Ovary (tissue), 9 donors: ENCODE results near the gene SFI1. TPM values are rescaled to one million over a fixed set of nuclear protein-coding genes. Genes with fewer than 3 reads are reported as not detected.

ENCODE experiments used
- DNase-seq, 5 donors: peaks; one replicate each; pipeline ENCODE4 v3.0.0-alpha.2; 2019 to 2020
- H3K27ac ChIP-seq, 2 donors: fragments of 200-600 bp; one replicate each; pipeline versions ENCODE4 v1.5.1 to v1.8.0; 2019 to 2022
- H3K27me3 ChIP-seq: fragments of 200-600 bp; one replicate; pipeline ENCODE4 v1.8.0; 2022
- H3K36me3 ChIP-seq: fragments of 200-600 bp; sonication (generic); one replicate; pipeline ENCODE4 v1.5.1; 2019
- H3K4me1 ChIP-seq: one replicate; pipeline ENCODE4 v1.8.1; 2013; ENCODE audit warnings: mild to moderate bottlenecking, moderate library complexity; ENCODE audit not compliant: insufficient read depth
- H3K4me3 ChIP-seq: fragments of 200-600 bp; sonication (generic); one replicate; pipeline ENCODE4 v1.5.1; 2017
- H3K9me3 ChIP-seq, 2 donors: fragments of 200-600 bp in 1 of 2; sonication (generic) in 1 of 2; one replicate each; pipeline versions ENCODE4 v1.5.1 to v1.8.1; 2013 to 2019; ENCODE audit warnings: mild to moderate bottlenecking in 1 of 2, moderate library complexity in 1 of 2
- CTCF ChIP-seq, 3 donors: fragments of 450-650 bp in 2 of 3; fragments of 200-600 bp in 1 of 3; IDR thresholded peaks; one replicate each; pipeline versions ENCODE4 v1.5.1 to v1.8.0; 2016 to 2022; ENCODE audit warnings: antibody characterized with exemption in 3 of 3, mild to moderate bottlenecking in 1 of 3
- EP300 ChIP-seq: sonication (generic); formaldehyde crosslinking; IDR thresholded peaks from one replicate; pipeline ENCODE4 v1.6.1; 2017; ENCODE audit warnings: antibody characterized with exemption
- POLR2A ChIP-seq: fragments of 450-650 bp; IDR thresholded peaks from one replicate; pipeline ENCODE4 v1.6.1; 2017; ENCODE audit warnings: antibody characterized with exemption, mild to moderate bottlenecking, moderate library complexity
- WGBS, 3 donors: extraction: QIAGEN DNeasy Blood & Tissue Kit in 1 of 3; methylation state at CpG; one replicate each; pipeline versions ENCODE4 v1.1.5 to v1.1.7; 2013 to 2017; 5-methylcytosine and 5-hydroxymethylcytosine counted together
- intact Hi-C, 4 donors: fragments of 100-400 bp; cut with DNase I; formaldehyde crosslinking; loops; one replicate each; pipeline versions ENCODE4 v1.11.0 to v1.15.1; 2022 to 2023
- polyA plus RNA-seq, 2 donors: library from polyadenylated mRNA; stranded (reverse); fragments of 200-250 nt in 1 of 2; fragments of 350-450 nt in 1 of 2; fragmentation: Illumina TruSeq in 1 of 2; extraction: RNeasy Lipid Tissue Mini Kit (QIAGEN cat#74804) in 1 of 2; gene quantifications; one replicate each; pipeline ENCODE4 v1.2.3, GENCODE V29; 2013 to 2014
- total RNA-seq, 7 donors: library from RNA; depleted of rRNA in 2 of 7; stranded (reverse); fragments of >200 nt in 2 of 7; fragmentation: NEBNext Ultra II Directional in 3 of 7; extraction: Animal tissue kit (Norgen Biotek cat#: 25700) in 3 of 7; gene quantifications; one replicate each; pipeline versions ENCODE4 v1.1.0 to v1.2.4, GENCODE V29; 2016 to 2023
- donor health status: DM: no; HTN: no; CAD: no; lungs with moderate emphysema.
- donor health status: DM: no; HTN: no; CAD: no.
- donor health status: Bipolar disorder and iron deficiency.
- donor health status: DM: yes; HTN: yes; CAD: no.
- donor health status: DM: no; HTN: no; CAD: no.
- donor health status: DM: yes; HTN: yes; CAD: no.

Gene SFI1
- total and polyA plus RNA-seq, 9 donors, result 10.8 to 33.9 (median 25.2) TPM

GRCh38 chr22:31627223-31627731 is 130.9 kb downstream of the SFI1 start:
- 47 to 51% (median 51%) methylated on average over 7 to 8 of the region's 8 CpGs for WGBS, 3 donors

GRCh38 chr22:31628362-31628761 is 132.0 kb downstream of the SFI1 start:
- Histone ChIP-seq H3K4me3 (no peak overlapping the region), H3K4me1 (peaks cover 40% of the 10 kb centered on the region), H3K36me3 (no peaks in the 10 kb centered on the region), H3K27ac (peak overlapping the region in 1 of 2 donors; percentile 66), H3K27me3 (no peaks in the 10 kb centered on the region), H3K9me3 (no peaks in the 10 kb centered on the region)
- no peak for DNase-seq
- intact Hi-C loops, result loop anchor here in 1 of 4 donors (5.0 kb wide), 1 partner anchor 66 kb away; no protein-coding TSS in a partner anchor
- TF ChIP-seq EP300 (no peak), CTCF (IDR thresholded peaks at IDR 0.05) (no peak)
- 65 to 67% (median 65%) methylated on average over 1 of the region's 1 CpG for WGBS, 3 donors

More at GRCh38 chr22:31627223-31627731, 130.9 kb downstream of the SFI1 start:
- no peaks in the 10 kb centered on the region for H3K36me3 ChIP-seq
- peak overlapping the region in 1 of 2 donors; percentile 66 for H3K27ac ChIP-seq
- H3K9me3 ChIP-seq, result no peaks in the 10 kb centered on the region
- no peak overlapping the region for H3K4me3 ChIP-seq
- TF ChIP-seq CTCF (IDR thresholded peaks at IDR 0.05) (no peak), EP300 (no peak), POLR2A (no peak)
- H3K27me3 ChIP-seq, result no peaks in the 10 kb centered on the region
- intact Hi-C loops, result loop anchor here in 1 of 4 donors (5.0 kb wide), 1 partner anchor 65 kb away; no protein-coding TSS in a partner anchor
- H3K4me1 ChIP-seq, result peaks cover 40% of the 10 kb centered on the region
- DNase-seq, result peak; percentile 53 to 81 (median 67)

- Histone ChIP-seq H3K27me3 (no peaks in the 10 kb centered on the region), H3K36me3 (no peaks in the 10 kb centered on the region), H3K4me3 (no peak overlapping the region), H3K9me3 (no peaks in the 10 kb centered on the region), H3K4me1 (peaks cover 40% of the 10 kb centered on the region), H3K27ac (no peak overlapping the region)
- intact Hi-C loops, result loop anchor here in 1 of 4 donors (5.0 kb wide), 1 partner anchor 67 kb away; no protein-coding TSS in a partner anchor
- TF ChIP-seq CTCF (IDR thresholded peaks at IDR 0.05) (no peak), POLR2A (no peak), EP300 (no peak)
- 83 to 85% (median 85%) methylated on average over 17 of the region's 17 CpGs for WGBS, 3 donors
- DNase-seq, result peak in 1 of 5 donors; percentile 45
Measured at GRCh38 chr22:31628969-31629708, 132.8 kb downstream of the SFI1 start.

GRCh38 chr22:31629741-31630184 is 133.4 kb downstream of the SFI1 start:
- H3K4me1 ChIP-seq, result peaks cover 40% of the 10 kb centered on the region
- intact Hi-C loops, result loop anchor here (5.0 to 10.0 kb wide), 3 partner anchors 67 to 285 kb away; partner anchors contain the start of gene PATZ1 (in 1 of the 4)
- peak in 1 of 5 donors; percentile 31 for DNase-seq
- TF ChIP-seq POLR2A (no peak), CTCF (IDR thresholded peaks at IDR 0.05) (no peak), EP300 (no peak)
- H3K4me3 ChIP-seq, result peak overlapping the region; percentile 54
- 22 to 35% (median 25%) methylated on average over 12 to 14 of the region's 14 CpGs for WGBS, 3 donors
- H3K27ac ChIP-seq, result peak overlapping the region; percentile 67 to 68
- no peaks in the 10 kb centered on the region for H3K9me3 ChIP-seq
- H3K27me3 ChIP-seq, result no peaks in the 10 kb centered on the region
- no peaks in the 10 kb centered on the region for H3K36me3 ChIP-seq
